Chondrocyte (in vitro differentiated cells): Measurements from ENCODE around the gene NOTCH2NLA. TPM values are rescaled to one million over a fixed set of nuclear protein-coding genes. Genes with fewer than 3 reads are reported as not detected.
"Not testable (repeated sequence)": the region's sequence is repeated elsewhere in the genome, so short reads cannot be mapped to it uniquely, and the experiment has no call there.

Experiments
- DNase-seq: peaks from one replicate; pipeline ENCODE4 v3.0.0; 2021; ENCODE audit warnings: mixed read lengths, low spot score
- H3K27ac Mint-ChIP-seq: one replicate; pipeline ENCODE4 v1.8.0; 2021; ENCODE audit warnings: mild to moderate bottlenecking, moderate library complexity, mixed read lengths; ENCODE audit not compliant: unreplicated experiment
- H3K27me3 Mint-ChIP-seq: 2 replicates; pipeline ENCODE4 v1.8.0; 2021; ENCODE audit warnings: low read depth, mixed read lengths
- H3K36me3 Mint-ChIP-seq: 2 replicates; pipeline ENCODE4 v1.8.0; 2021; ENCODE audit warnings: low read depth, mixed read lengths
- H3K4me1 Mint-ChIP-seq: 2 replicates; pipeline ENCODE4 v1.8.0; 2021; ENCODE audit warnings: low read depth, mild to moderate bottlenecking, mixed read lengths
- H3K4me3 Mint-ChIP-seq: one replicate; pipeline ENCODE4 v1.8.0; 2021; ENCODE audit warnings: mild to moderate bottlenecking, moderate library complexity, mixed read lengths; ENCODE audit not compliant: unreplicated experiment
- H3K9me3 Mint-ChIP-seq: 2 replicates; pipeline ENCODE4 v1.8.0; 2021; ENCODE audit warnings: low read depth, mixed read lengths
- long read RNA-seq: library from polyadenylated mRNA; stranded (forward); transcript quantifications from one replicate; pipeline ENCODE4 v2.0.0, GENCODE V29; 2021
- total RNA-seq: library from RNA; stranded (reverse); gene quantifications from 3 replicates; pipeline ENCODE4 v1.2.1, GENCODE V29; 2021

Gene NOTCH2NLA
- 45.9 to 57.1 TPM (median 46.2 TPM) in 3 replicates for total RNA-seq
- long read RNA-seq, transcript NOTCH2NLA-201 (5 exons, 1,874 nt) = major isoform, 6 of 10 reads
- long read RNA-seq, partial matches to known transcripts = 0 of 10 reads
- long read RNA-seq, other reads (novel, unspliced or antisense) = 4 of 10 reads

DNA sequence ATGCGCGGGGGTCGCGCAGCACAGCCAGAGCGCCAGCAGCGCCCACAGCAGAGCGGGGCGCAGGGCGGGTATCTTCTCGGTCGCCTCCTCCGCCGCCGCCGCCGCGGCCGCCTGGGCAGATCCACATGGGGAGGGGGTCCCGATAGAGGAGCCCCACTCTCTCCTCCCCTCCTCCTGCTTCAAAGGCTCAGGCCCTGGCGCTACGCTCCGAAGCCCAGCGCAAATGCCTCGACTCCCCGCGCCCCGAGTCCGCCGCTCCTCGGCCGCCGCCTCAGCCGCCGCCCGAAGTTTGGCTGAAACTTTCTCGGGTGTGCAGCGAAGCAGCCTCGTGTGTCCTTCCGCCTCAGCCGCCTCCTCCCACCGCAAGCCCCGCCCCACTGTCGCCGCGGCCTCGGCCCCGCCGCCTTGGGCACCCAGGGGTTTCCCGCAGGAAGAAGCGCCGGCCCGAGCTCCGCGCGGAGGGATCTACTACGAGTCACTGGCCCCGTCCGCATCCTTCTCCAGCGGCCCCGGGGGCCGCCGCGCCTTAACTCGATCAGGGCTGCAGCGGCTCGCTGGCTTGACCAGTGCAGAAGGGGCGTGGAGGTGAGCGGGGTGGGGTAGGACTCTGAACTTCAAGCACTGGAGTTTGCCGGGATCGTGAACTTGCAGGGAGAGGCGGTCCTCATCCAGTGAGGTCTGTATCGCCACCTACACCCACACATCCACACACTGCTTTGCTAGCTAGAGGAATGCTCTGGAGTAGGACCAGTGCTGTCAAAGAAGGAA, at the start of gene NOTCH2NLA:
Gene NOTCH2NLA, minus strand, starts transcription at position 312 of the 768 bp plus-strand sequence. CDS start 39,684 bp downstream, outside the sequence.
- DNase-seq = peak; percentile 25
- not testable (repeated sequence) for H3K4me1 Mint-ChIP-seq, H3K9me3 Mint-ChIP-seq, H3K27me3 Mint-ChIP-seq, H3K36me3 Mint-ChIP-seq
- Mint-ChIP-seq H3K27ac (peak within 1 kb of the TSS; percentile 88), H3K4me3 (peak within 1 kb of the TSS; percentile 72)

DNA sequence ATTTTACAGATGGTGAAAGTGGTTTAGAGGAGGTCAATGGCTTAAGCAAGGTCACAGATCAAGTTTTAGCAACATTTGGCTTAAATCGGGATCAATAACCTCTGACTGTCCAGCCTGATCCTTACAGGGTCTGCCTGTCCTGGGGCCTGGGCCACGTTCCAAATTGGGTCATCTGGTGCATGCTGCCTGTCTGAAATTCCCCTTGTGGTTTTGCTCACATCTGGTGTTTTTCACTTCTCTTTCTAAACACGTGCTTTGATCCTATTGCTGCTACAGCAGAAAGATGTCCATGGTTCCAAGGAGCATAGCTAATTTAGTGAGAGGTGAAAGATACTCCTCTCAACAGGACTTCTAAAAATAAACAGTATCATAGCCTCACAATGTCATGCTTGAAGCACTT, 49.5 kb upstream of the NOTCH2NLA start:
- not testable (repeated sequence) for H3K4me3 Mint-ChIP-seq, DNase-seq, H3K27ac Mint-ChIP-seq, H3K9me3 Mint-ChIP-seq, H3K27me3 Mint-ChIP-seq, H3K4me1 Mint-ChIP-seq, H3K36me3 Mint-ChIP-seq

DNA sequence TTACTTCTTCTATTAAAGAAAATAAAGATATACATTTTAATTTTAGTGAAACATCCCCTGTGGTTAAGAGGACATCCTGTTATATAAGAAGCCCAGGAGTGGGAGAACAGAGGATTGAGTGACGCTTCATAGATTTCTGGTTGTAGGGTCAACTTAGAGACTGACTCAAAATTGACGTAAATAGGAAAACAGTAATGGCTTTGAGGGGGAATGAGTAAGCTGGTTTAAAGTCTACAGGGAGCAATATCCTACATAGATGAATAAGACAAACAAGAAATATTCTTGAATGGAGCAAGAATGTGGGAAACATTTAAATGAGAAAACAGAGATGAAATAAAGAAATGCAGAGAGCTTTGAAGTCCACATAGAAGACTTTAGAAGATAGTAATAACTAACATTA, 48.3 kb upstream of the NOTCH2NLA start:
- not testable (repeated sequence) for H3K4me1 Mint-ChIP-seq

DNA sequence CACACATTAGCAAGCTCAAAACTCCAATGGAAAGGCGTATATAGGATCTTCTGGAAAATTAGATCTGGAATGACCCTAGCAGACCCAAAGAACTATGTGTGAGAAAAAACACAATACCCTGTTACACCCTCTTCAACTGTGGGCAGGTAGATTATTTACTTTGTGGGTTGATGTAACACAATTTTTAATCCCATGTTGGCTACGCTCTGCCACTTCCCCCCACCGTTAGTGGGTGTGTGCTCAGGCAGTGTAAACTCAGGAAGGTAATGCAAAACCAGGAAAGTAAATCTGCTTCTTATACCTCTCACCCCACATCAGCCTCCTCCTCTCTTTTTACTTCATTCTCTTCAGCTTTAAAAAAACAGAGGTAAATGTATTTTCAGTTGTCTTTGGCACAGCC, 45.3 kb upstream of the NOTCH2NLA start:
- H3K27ac Mint-ChIP-seq, DNase-seq, H3K4me3 Mint-ChIP-seq, H3K27me3 Mint-ChIP-seq, H3K36me3 Mint-ChIP-seq, H3K4me1 Mint-ChIP-seq, H3K9me3 Mint-ChIP-seq: not testable (repeated sequence)

More for the DNA sequence above, 48.3 kb upstream of the NOTCH2NLA start:
- H3K36me3 Mint-ChIP-seq, H3K9me3 Mint-ChIP-seq, H3K27ac Mint-ChIP-seq, DNase-seq, H3K4me3 Mint-ChIP-seq, H3K27me3 Mint-ChIP-seq: not testable (repeated sequence)

DNA sequence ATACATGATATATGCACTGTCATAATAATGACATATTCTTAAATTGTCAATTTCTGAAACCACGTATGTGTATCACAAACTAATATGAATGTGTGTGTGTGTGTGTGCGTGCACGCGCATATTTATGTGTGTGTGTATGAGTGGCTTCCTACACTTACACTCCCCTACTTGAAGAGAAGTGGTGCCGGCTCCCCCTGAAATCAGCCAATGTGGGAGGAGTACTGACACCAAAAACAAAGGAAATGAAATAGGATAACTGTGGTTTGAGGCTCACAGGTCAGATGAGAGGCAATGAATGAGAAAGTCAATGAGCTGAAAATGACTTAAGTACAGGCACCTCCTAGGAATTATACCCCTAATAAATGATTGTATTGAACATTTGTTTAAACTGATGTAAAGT, 44.4 kb upstream of the NOTCH2NLA start:
- H3K27ac Mint-ChIP-seq, DNase-seq, H3K4me3 Mint-ChIP-seq, H3K9me3 Mint-ChIP-seq, H3K36me3 Mint-ChIP-seq, H3K4me1 Mint-ChIP-seq, H3K27me3 Mint-ChIP-seq: not testable (repeated sequence)

DNA sequence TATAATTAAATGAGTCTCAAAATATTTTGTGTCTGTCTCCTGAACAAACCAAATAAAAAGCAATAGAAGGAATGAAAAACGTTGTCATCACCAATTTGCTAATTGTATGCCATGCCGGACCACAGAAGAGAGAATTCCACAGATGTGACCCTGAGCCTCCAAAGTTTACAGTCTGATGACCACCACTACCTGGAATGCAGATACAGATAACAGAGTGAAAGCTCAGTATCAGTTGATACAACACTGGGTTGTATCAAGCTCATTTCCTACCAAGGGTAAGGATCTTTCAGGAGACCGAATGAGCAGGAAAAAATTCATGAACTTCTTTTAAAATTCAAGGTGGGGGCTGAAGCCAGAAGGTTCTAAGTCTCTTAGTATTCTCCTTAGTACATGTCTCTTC, 43.9 kb upstream of the NOTCH2NLA start:
- H3K36me3 Mint-ChIP-seq, DNase-seq, H3K27me3 Mint-ChIP-seq, H3K27ac Mint-ChIP-seq, H3K9me3 Mint-ChIP-seq, H3K4me3 Mint-ChIP-seq, H3K4me1 Mint-ChIP-seq: not testable (repeated sequence)

DNA sequence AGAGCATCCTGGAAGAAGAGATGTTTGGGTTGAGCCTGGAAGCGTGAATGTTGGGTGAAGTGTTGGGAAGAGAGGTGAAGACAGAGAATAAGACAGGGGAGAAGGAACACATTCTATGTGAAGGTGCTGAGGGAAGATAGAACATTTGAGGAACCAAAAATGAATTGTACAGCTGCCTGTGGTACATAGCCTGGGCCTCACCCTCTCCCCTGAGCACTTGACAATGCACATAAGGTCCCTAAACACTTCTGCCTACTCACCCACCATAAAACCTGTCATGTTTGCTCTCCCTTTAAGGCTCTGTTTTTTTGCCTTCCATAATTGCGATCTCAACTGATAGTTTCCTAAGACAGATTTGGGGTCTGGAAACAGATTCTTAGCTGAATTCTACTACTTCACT, 43.2 kb upstream of the NOTCH2NLA start:
- H3K36me3 Mint-ChIP-seq, H3K4me1 Mint-ChIP-seq, DNase-seq, H3K9me3 Mint-ChIP-seq, H3K27ac Mint-ChIP-seq, H3K27me3 Mint-ChIP-seq, H3K4me3 Mint-ChIP-seq: not testable (repeated sequence)

DNA sequence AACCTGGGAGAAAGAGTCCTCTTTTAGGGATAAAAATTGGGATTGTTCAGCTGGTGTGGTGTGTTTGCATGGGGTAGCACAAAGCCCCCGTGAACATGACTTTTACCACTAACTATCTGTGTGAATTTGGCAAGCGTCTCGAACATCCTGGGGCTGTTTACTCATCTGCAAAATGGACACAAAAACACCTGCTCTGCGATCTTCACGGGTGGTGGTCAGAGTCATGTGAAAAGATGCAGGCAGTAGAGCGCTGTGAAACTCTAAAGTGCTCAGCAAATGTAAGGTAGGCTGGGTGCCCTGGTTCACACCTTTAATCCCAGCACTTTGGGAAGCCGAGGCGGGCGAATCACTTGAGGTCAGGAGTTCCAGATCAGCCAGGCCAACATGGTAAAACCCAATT, 41.3 kb upstream of the NOTCH2NLA start:
- not testable (repeated sequence) for H3K4me1 Mint-ChIP-seq, H3K27ac Mint-ChIP-seq, H3K36me3 Mint-ChIP-seq, H3K27me3 Mint-ChIP-seq, H3K4me3 Mint-ChIP-seq, DNase-seq, H3K9me3 Mint-ChIP-seq

DNA sequence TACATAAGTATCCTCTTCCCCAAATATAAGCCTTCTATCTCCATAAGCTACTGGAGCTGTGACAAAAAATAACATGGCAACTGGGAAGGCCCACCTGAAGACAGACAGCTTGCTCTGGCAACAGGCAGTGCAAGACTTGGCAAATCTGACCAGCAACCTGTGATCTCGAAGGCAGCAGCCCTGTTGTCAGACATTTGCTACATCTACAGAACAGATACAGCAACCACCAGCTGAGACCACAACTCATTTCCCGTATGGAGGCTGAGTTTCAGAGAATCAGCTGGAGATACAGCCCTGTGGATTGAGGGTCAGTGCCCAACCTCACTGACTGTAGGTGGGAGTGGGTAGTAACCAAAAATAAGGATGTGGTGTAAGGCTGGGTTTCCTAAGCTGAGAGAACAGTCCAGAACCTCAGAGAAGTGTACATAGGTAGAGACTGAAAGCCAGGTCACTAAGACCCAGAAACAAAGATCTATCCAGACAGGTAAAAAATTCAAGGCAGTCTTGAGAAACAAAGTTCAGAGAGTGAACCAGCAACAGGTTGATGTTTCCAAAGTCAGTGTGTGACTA, 37.4 kb upstream of the NOTCH2NLA start:
- not testable (repeated sequence) for H3K27me3 Mint-ChIP-seq, DNase-seq, H3K4me3 Mint-ChIP-seq

DNA sequence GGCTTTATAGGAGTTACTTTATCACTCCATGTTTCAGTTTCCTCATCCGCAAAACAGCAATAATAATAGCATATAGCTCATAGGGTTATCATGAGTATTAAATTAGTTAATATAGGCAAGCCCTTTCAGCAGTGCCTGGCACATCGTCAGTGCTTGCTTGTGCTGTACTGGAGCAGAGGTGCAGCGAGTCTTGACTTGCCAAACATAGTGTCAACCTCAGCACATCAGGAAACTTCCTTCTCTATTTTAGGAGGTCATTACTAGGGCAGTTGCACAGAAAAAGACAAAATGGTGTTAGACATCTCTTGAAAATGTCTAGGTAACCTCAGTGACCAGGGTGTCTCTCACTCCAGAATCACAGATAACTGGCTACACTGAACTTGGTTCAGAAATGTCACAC, 35.9 kb upstream of the NOTCH2NLA start:
- H3K9me3 Mint-ChIP-seq, H3K4me1 Mint-ChIP-seq, DNase-seq, H3K4me3 Mint-ChIP-seq, H3K27ac Mint-ChIP-seq, H3K36me3 Mint-ChIP-seq, H3K27me3 Mint-ChIP-seq: not testable (repeated sequence)

More for the DNA sequence above, 37.4 kb upstream of the NOTCH2NLA start:
- H3K36me3 Mint-ChIP-seq, H3K9me3 Mint-ChIP-seq, H3K4me1 Mint-ChIP-seq, H3K27ac Mint-ChIP-seq: not testable (repeated sequence)

DNA sequence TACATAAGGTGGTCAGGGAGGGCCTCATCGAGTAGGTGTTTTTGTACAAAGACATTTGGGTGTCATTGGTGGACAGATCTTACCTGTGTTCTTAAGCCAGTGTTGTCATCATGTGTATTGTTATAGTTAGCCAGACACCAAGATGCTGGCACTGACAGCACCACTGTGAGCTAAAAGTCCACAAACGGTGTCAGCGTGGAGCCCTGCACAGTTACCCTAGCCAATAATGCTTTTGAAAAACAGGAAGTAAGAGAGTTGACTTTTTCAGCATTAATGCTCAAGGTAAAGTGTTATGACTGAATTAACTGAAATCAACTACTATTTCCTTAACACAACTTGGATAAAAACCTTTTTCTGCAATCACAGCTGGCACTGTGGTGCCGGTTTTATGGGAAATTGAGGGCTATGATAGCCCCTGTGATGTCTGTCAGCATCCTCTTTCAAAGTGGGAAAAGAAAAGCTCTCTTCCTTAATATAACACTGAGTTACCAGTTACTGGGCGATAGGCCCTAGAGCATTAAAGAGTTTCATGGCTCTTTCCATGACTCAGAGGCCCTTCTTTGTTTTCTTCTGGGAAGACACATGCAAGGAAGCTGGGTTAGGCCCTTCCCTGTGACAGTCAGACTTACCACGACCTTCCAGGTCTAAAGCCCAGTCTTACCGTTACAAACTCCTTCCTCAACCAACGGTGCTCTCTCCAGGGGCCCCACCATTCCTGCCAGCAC, 31.3 kb upstream of the NOTCH2NLA start:
- H3K27me3 Mint-ChIP-seq, H3K4me1 Mint-ChIP-seq, H3K27ac Mint-ChIP-seq, H3K36me3 Mint-ChIP-seq, H3K9me3 Mint-ChIP-seq, DNase-seq, H3K4me3 Mint-ChIP-seq: not testable (repeated sequence)

DNA sequence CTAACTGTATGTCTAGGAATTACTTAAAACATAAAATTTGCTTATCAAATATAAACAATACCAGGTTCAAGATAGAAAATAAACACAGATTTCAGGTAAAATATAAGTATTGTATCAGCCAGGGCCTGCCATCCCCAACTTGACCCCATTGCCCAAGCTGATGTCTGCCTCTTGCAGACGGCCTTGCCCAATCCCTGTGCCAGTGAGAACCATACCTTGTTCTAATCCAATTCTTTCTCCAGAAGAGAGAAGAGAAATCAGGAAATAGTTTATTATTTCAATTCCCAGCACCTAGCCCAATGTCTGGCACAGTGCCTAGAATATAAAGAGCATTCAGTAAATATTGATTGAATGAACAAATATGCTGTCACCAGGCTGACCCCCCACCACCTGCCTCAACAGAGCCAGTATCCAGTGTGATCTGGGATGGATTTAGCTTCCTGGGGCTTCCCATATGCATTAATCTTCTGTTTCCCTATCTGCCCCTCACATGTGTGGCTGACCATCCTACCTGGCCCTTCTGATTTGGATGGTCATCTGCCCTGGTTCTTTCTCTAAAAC, 29.3 kb upstream of the NOTCH2NLA start:
- not testable (repeated sequence) for H3K27me3 Mint-ChIP-seq, H3K36me3 Mint-ChIP-seq, H3K27ac Mint-ChIP-seq, H3K4me3 Mint-ChIP-seq, DNase-seq, H3K4me1 Mint-ChIP-seq, H3K9me3 Mint-ChIP-seq
